Keratinocyte (primary cell): ENCODE data around the gene FAAP20. TPM values are rescaled to one million over a fixed set of nuclear protein-coding genes. Genes with fewer than 3 reads are reported as not detected.

ENCODE experiments used
- DNase-seq: peaks from one replicate; pipeline ENCODE4 v3.0.0-alpha.2; 2011; ENCODE audit warnings: low read depth, missing footprints, low spot score
- FAIRE-seq: peaks from 2 replicates; lab custom pipeline; 2011; peaks lifted over from hg19 to GRCh38; lab: Jason Lieb, UNC
- H2AFZ ChIP-seq: 2 replicates; pipeline ENCODE4 v1.6.0; 2012; ENCODE audit warnings: low read length, control low read depth, inconsistent platforms; ENCODE audit not compliant: control insufficient read depth
- H3K27ac ChIP-seq: 2 replicates; pipeline ENCODE4 v1.5.1; 2011; ENCODE audit warnings: low read length; ENCODE audit not compliant: control insufficient read depth, insufficient read depth
- H3K27me3 ChIP-seq: 3 replicates; pipeline ENCODE4 v1.6.0; 2011; ENCODE audit warnings: low read length; ENCODE audit not compliant: control insufficient read depth, insufficient read depth; ENCODE audit errors: extremely low read depth
- H3K36me3 ChIP-seq, 2 experiments: 2 replicates in 1 of 2; 3 replicates in 1 of 2; pipeline ENCODE4 v1.5.1; 2011; ENCODE audit warnings: low read length in 2 of 2, mild to moderate bottlenecking in 1 of 2; ENCODE audit not compliant: control insufficient read depth in 2 of 2, insufficient read depth in 2 of 2; ENCODE audit errors: extremely low read depth in 1 of 2
- H3K4me1 ChIP-seq: 3 replicates; pipeline ENCODE4 v1.5.1; 2011; ENCODE audit warnings: low read length; ENCODE audit not compliant: control insufficient read depth, insufficient read depth; ENCODE audit errors: extremely low read depth
- H3K4me2 ChIP-seq: 3 replicates; pipeline ENCODE4 v1.6.0; 2011; ENCODE audit warnings: low read depth, low read length; ENCODE audit not compliant: control insufficient read depth, insufficient read depth; ENCODE audit errors: extremely low read depth
- H3K4me3 ChIP-seq, 3 experiments: fragments of 200-600 bp in 1 of 3; sonication (generic) in 1 of 3; 2 replicates in 2 of 3; 3 replicates in 1 of 3; pipeline ENCODE4 v1.5.1; 2011 to 2016; ENCODE audit warnings: low read length in 3 of 3, mild to moderate bottlenecking in 3 of 3, control low read depth in 2 of 3, inconsistent platforms in 1 of 3, low read depth in 1 of 3, mixed read lengths in 1 of 3, mixed run types in 1 of 3, moderate library complexity in 1 of 3; ENCODE audit not compliant: control insufficient read depth in 2 of 3, insufficient read depth in 2 of 3; ENCODE audit errors: extremely low read depth in 1 of 3
- H3K79me2 ChIP-seq: 2 replicates; pipeline ENCODE4 v1.6.0; 2012; ENCODE audit warnings: low read length; ENCODE audit not compliant: control insufficient read depth, insufficient read depth
- H3K9ac ChIP-seq: 3 replicates; pipeline ENCODE4 v1.6.0; 2011; ENCODE audit warnings: low read length; ENCODE audit not compliant: control insufficient read depth, insufficient read depth; ENCODE audit errors: extremely low read depth
- H3K9me1 ChIP-seq: 3 replicates; pipeline ENCODE4 v1.6.0; 2011; ENCODE audit warnings: low read length; ENCODE audit not compliant: control insufficient read depth, insufficient read depth; ENCODE audit errors: extremely low read depth
- H3K9me3 ChIP-seq: 2 replicates; pipeline ENCODE4 v1.5.1; 2012; ENCODE audit warnings: low read depth, low read length; ENCODE audit not compliant: control insufficient read depth
- H4K20me1 ChIP-seq: 3 replicates; pipeline ENCODE4 v1.6.0; 2011; ENCODE audit warnings: low read length; ENCODE audit not compliant: control insufficient read depth, insufficient read depth; ENCODE audit errors: extremely low read depth
- EZH2 ChIP-seq: IDR thresholded peaks from one replicate; pipeline ENCODE4 v1.6.1; 2012; ENCODE audit warnings: inconsistent platforms, mild to moderate bottlenecking, low read length, moderate library complexity
- dilution Hi-C: fragments of 300-500 bp; cut with MboI; formaldehyde crosslinking; loops from one replicate; pipeline ENCODE4 v1.7.0; 2020; ENCODE audit warnings: low sequenced_read_pairs; ENCODE audit not compliant: extremely low pct_ligation_motif_present
- polyA plus RNA-seq, 5 experiments: library from polyadenylated mRNA; depleted of rRNA in 3 of 5; stranded (reverse) in 3 of 5; stranded (forward) in 1 of 5; unstranded in 1 of 5; fragments of >200 nt; gene quantifications; 1 replicate in 1 of 5; 2 replicates in 3 of 5; 3 replicates in 1 of 5; pipeline versions ENCODE4 v1.2.1 to v1.2.3, GENCODE V29; 2011 to 2012; ENCODE audit warnings: missing spikeins in 2 of 5, low read depth in 1 of 5, low replicate concordance in 1 of 5
- TF ChIP-seq, protein P1 (sequence below), 3 experiments: IDR thresholded peaks in 1 of 3; conservative IDR thresholded peaks in 1 of 3; optimal IDR thresholded peaks in 1 of 3; 2 replicates in 2 of 3; 3 replicates in 1 of 3; pipeline versions ENCODE3 to v1.5.1; 2011; ENCODE audit warnings: low read length in 3 of 3, mild to moderate bottlenecking in 3 of 3, moderate library complexity in 2 of 3, control low read depth in 1 of 3, inconsistent platforms in 1 of 3; ENCODE audit not compliant: insufficient read depth in 2 of 3; ENCODE audit errors: extremely low read depth in 1 of 3

The FAAP20 gene
- polyA plus RNA-seq, 1 donor (not counting 4 experiments of a cell fraction or from before 2014, with no cell fraction given) = 7.3 TPM

- peak overlapping the region; percentile 39 for H3K4me2 ChIP-seq
- H4K20me1 ChIP-seq = no peaks in the 10 kb centered on the region
- H3K9me3 ChIP-seq = no peaks in the 10 kb centered on the region
- DNase-seq (no peak), FAIRE-seq (no peak)
- no peaks in the 10 kb centered on the region for H3K79me2 ChIP-seq
- peak overlapping the region; percentile 68 for H2AFZ ChIP-seq
- peaks cover 4% of the 10 kb centered on the region for H3K27me3 ChIP-seq
- no peaks in the 10 kb centered on the region for H3K9me1 ChIP-seq
- H3K27ac ChIP-seq = no peak overlapping the region
- no peak for TF ChIP-seq EZH2
- TF ChIP-seq, protein P1, sequence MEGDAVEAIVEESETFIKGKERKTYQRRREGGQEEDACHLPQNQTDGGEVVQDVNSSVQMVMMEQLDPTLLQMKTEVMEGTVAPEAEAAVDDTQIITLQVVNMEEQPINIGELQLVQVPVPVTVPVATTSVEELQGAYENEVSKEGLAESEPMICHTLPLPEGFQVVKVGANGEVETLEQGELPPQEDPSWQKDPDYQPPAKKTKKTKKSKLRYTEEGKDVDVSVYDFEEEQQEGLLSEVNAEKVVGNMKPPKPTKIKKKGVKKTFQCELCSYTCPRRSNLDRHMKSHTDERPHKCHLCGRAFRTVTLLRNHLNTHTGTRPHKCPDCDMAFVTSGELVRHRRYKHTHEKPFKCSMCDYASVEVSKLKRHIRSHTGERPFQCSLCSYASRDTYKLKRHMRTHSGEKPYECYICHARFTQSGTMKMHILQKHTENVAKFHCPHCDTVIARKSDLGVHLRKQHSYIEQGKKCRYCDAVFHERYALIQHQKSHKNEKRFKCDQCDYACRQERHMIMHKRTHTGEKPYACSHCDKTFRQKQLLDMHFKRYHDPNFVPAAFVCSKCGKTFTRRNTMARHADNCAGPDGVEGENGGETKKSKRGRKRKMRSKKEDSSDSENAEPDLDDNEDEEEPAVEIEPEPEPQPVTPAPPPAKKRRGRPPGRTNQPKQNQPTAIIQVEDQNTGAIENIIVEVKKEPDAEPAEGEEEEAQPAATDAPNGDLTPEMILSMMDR (optimal IDR thresholded peaks at IDR 0.05 in 1 of 3, IDR thresholded peaks at IDR 0.05 in 1 of 3, conservative IDR thresholded peaks at IDR 0.05 in 1 of 3; ENCODE audit: extremely low read depth in 1 of 3, insufficient read depth in 2 of 3, low read length in 3 of 3) = no peak
- H3K4me3 ChIP-seq = no peak overlapping the region
- peaks cover 38% of the 10 kb centered on the region for H3K4me1 ChIP-seq
- H3K36me3 ChIP-seq = no peaks in the 10 kb centered on the region
- dilution Hi-C loops = no loop called here
- peak overlapping the region; percentile 41 for H3K9ac ChIP-seq
Measured at GRCh38 chr1:2206813-2207487, 12.4 kb upstream of the FAAP20 start.

GRCh38 chr1:2205191-2205952 lies 10.8 kb upstream of the FAAP20 start:
- FAIRE-seq = no peak
- no peak for DNase-seq
- H3K9me1 ChIP-seq = no peaks in the 10 kb centered on the region
- peak overlapping the region; percentile 33 to 40 (median 38) for H3K4me3 ChIP-seq
- H3K9me3 ChIP-seq = no peaks in the 10 kb centered on the region
- H3K27me3 ChIP-seq = peaks cover 4% of the 10 kb centered on the region
- no peaks in the 10 kb centered on the region for H3K36me3 ChIP-seq
- H3K4me1 ChIP-seq = peaks cover 32% of the 10 kb centered on the region
- peak overlapping the region; percentile 76 for H3K4me2 ChIP-seq
- no peak overlapping the region for H3K9ac ChIP-seq
- TF ChIP-seq EZH2 = no peak
- TF ChIP-seq, protein P1 (optimal IDR thresholded peaks at IDR 0.05 in 1 of 3, IDR thresholded peaks at IDR 0.05 in 1 of 3, conservative IDR thresholded peaks at IDR 0.05 in 1 of 3; ENCODE audit: extremely low read depth in 1 of 3, insufficient read depth in 2 of 3, low read length in 3 of 3) = no peak
- no peak overlapping the region for H3K27ac ChIP-seq
- H3K79me2 ChIP-seq = no peaks in the 10 kb centered on the region
- no peaks in the 10 kb centered on the region for H4K20me1 ChIP-seq
- dilution Hi-C loops = no loop called here
- peak overlapping the region; percentile 53 for H2AFZ ChIP-seq
